ENCODE data around the gene TMEM17.

Gene TMEM17

DNA sequence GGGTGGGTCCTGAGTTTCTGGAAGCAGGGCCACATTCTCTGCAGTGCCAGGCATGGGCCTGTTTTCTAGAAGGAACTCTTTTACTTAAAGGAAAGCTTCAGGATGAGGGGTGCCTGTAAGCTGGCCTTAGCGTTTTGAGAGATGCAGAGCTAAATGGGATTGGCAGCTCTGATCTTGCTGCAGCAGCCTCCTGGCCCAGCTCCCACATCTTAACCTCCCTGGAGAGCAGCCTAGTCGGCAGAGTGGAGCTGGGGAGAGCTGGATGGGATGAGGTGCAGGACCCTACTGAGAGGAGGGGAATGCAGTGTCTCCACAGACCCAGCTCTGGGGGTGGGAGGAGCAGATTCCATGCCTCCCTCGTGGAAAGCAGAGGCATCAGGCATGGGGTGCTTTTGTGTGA is 52.0 kb downstream of the TMEM17 start:
- no peak for FAIRE-seq

DNA sequence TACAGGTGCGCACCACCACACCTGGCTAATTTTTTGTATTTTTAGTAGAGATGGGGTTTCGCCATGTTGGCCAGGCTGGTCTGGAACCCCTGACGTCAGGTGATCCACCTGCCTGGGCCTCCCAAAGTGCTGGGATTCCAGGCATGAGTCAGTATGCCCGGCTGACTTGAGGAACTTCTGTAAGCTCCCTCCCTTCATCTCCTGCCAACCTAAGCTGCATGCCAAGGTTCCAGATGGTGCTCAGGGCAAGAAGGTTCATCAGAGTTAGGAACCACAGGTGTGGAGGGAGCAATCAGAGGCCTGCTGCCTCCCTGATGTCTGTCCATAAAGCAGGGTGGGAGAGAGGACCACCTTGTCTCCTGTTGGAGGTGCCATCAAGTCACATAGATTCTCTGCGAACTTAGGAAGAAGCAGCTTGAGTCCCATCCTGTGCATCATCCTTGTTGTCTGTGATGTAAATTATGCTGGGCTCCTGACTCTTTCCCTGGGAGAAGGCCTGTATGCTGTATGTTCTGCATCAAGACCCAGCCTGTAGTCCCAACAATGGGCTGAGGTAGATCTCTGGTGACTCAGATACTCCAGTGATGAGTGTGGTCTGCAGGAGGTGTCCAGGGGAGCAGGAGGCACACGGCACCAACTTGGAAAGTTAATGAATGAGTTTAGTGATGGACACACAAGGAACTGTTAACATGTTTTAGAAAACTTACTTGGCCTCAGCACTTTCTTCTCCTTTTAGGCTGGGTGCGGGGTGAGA is 53.1 kb downstream of the TMEM17 start:
- FAIRE-seq = no peak

DNA sequence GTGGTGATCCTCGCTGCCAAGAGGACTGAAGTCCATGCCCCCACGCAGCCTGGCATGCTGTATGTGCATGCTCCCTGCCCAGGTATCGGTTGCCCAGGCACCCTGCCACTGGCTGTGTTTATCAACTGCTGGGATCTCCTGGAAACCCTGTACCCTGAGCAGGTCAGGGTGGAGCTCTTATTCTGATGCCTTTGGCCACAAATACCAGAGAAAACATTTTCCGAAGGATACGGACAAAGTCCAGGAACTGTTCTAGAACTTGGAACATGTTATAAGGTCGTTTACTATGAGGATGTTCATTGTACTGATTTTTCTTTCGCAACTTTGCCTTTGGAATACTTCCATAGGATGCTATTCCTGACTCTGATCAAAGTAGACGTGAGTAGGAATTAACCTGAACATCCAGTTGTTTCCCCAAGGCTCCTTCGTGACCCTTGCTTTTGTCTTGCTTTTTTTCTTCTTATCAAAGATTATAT is 55.2 kb downstream of the TMEM17 start:
- no peak for FAIRE-seq
